Transverse colon (tissue), 3 donors: ENCODE measurements around the gene NCKAP5.

Source experiments
- EP300 ChIP-seq: sonication (generic); formaldehyde crosslinking; IDR thresholded peaks from one replicate; pipeline ENCODE4 v1.6.1; 2017; ENCODE audit warnings: antibody characterized with exemption, low read depth
- TF ChIP-seq, protein P1 (sequence below), 5 experiments: fragments of 200-600 bp in 3 of 5; fragments of 450-650 bp in 2 of 5; sonication (generic) in 3 of 5; IDR thresholded peaks; 1 replicate in 2 of 5; 2 replicates in 3 of 5; pipeline ENCODE4 v1.5.1; 2016 to 2017; ENCODE audit warnings: antibody characterized with exemption in 5 of 5, inconsistent platforms in 3 of 5, mild to moderate bottlenecking in 2 of 5, moderate library complexity in 1 of 5

- TF ChIP-seq, protein P1, sequence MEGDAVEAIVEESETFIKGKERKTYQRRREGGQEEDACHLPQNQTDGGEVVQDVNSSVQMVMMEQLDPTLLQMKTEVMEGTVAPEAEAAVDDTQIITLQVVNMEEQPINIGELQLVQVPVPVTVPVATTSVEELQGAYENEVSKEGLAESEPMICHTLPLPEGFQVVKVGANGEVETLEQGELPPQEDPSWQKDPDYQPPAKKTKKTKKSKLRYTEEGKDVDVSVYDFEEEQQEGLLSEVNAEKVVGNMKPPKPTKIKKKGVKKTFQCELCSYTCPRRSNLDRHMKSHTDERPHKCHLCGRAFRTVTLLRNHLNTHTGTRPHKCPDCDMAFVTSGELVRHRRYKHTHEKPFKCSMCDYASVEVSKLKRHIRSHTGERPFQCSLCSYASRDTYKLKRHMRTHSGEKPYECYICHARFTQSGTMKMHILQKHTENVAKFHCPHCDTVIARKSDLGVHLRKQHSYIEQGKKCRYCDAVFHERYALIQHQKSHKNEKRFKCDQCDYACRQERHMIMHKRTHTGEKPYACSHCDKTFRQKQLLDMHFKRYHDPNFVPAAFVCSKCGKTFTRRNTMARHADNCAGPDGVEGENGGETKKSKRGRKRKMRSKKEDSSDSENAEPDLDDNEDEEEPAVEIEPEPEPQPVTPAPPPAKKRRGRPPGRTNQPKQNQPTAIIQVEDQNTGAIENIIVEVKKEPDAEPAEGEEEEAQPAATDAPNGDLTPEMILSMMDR (IDR thresholded peaks at IDR 0.05) = no peak
- no peak for TF ChIP-seq EP300
Measured at GRCh38 chr2:133306236-133306635, 262.0 kb downstream of the NCKAP5 start.
